ENCODE results near the gene GCH1.
A peak's percentile ranks its signal among the peaks of the same experiment; 100 is the strongest.

Gene GCH1

DNA sequence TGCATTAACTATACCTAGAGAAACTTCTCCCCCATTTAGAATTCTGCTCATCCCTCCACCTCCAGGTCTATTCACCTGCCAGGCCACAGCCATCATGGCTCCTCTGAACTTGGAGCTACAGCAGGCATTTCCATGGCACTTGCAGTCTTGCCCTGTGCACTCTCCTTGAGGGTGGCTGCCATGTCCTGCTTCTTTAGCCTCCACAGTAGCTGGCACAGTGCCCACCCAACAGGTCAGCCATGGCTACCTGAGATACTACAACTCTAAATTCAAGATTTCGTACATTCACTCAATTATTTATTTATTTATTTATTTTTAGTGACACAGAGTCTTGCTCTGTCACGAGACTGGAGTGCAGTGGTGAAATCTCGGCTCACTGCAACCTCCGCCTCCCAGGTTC, 46.5 kb downstream of the GCH1 start:
- H3K36me3 ChIP-seq (ENCODE audit: control insufficient read depth, insufficient read depth, low read length, severe bottlenecking), result peaks cover 9% of the 10 kb centered on the region
- H3K4me3 ChIP-seq (ENCODE audit: low read length), result no peak overlapping the region
- H3K9me3 ChIP-seq (ENCODE audit: control insufficient read depth, low read length), result no peaks in the 10 kb centered on the region
- H3K27me3 ChIP-seq (replicated peaks; ENCODE audit: control insufficient read depth, insufficient read depth, low read length), result no peaks in the 10 kb centered on the region
- no peak overlapping the region for H3K9ac ChIP-seq (ENCODE audit: low read length)
- DNase-seq (ENCODE audit: low read depth), result no peak
- peaks cover 8% of the 10 kb centered on the region for H3K4me1 ChIP-seq (ENCODE audit: control insufficient read depth, insufficient read depth, low read length)

DNA sequence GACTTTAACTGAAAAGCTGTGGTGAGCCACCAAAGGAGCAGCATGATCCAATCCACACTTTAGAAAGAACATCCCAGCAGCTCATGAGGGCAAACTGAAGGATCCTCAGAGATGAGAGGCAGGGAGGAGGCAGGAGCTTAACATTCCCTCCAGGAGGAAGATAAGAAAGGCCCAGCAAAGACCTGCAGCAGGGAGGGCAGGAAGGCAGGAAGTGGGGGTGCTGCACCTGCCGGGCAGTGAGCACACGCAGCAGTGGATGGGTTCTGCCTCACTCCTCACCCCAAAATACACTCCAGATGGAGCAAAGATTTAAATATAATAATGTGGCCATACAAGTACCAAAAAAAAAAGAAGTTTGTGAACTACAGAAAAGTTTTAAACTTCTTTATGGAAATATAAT, 48.4 kb downstream of the GCH1 start:
- H3K27me3 ChIP-seq (replicated peaks; ENCODE audit: control insufficient read depth, insufficient read depth, low read length), result no peaks in the 10 kb centered on the region
- peaks cover 4% of the 10 kb centered on the region for H3K36me3 ChIP-seq (ENCODE audit: control insufficient read depth, insufficient read depth, low read length, severe bottlenecking)
- H3K9ac ChIP-seq (ENCODE audit: low read length), result no peak overlapping the region
- no peak for DNase-seq (ENCODE audit: low read depth)
- H3K4me1 ChIP-seq (ENCODE audit: control insufficient read depth, insufficient read depth, low read length), result peaks cover 8% of the 10 kb centered on the region
- H3K9me3 ChIP-seq (ENCODE audit: control insufficient read depth, low read length), result no peaks in the 10 kb centered on the region
- H3K4me3 ChIP-seq (ENCODE audit: low read length), result no peak overlapping the region

DNA sequence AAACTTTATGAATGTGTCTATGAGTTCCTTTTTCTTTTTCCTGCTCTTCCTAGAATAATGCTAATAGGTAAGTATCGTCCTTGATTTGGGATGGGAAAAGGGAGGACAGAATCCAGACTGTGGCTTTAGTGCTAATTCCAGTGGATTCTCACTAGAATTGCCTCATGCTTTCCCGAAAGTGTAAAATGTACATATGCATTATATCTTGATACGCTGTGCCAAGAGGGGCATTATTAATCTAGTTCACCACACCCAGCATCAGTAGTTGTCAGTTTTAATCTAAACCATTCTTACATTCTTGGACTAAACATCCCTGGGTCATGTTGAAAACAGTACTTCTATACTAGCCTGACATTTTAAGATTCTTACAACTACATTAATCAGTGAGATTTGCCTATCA, 49.3 kb downstream of the GCH1 start:
- H3K27me3 ChIP-seq (replicated peaks; ENCODE audit: control insufficient read depth, insufficient read depth, low read length), result no peaks in the 10 kb centered on the region
- H3K36me3 ChIP-seq (ENCODE audit: control insufficient read depth, insufficient read depth, low read length, severe bottlenecking), result no peaks in the 10 kb centered on the region
- H3K9me3 ChIP-seq (ENCODE audit: control insufficient read depth, low read length), result no peaks in the 10 kb centered on the region
- H3K9ac ChIP-seq (ENCODE audit: low read length), result no peak overlapping the region
- H3K4me3 ChIP-seq (ENCODE audit: low read length), result no peak overlapping the region
- H3K4me1 ChIP-seq (ENCODE audit: control insufficient read depth, insufficient read depth, low read length), result peaks cover 8% of the 10 kb centered on the region
- DNase-seq (ENCODE audit: low read depth), result no peak

DNA sequence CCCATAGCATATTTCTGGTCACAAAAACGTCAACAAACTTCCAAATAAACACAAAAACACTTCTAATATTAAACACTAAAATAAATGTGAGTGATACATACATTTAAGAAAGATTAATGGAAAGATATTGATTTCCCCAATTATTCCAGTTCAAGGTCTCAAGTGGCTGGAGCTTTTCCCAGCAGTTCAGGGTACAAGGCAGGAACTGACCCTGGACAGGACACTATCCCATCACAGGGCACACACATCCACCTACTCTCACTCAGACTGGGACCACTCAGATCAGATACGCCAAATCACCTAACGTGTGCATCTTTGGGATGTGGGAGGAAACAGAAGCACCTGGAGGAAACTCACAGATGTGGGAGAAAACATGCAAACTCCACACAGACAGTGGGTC, 50.4 kb downstream of the GCH1 start:
- no peaks in the 10 kb centered on the region for H3K27me3 ChIP-seq (replicated peaks; ENCODE audit: control insufficient read depth, insufficient read depth, low read length)
- no peaks in the 10 kb centered on the region for H3K36me3 ChIP-seq (ENCODE audit: control insufficient read depth, insufficient read depth, low read length, severe bottlenecking)
- no peaks in the 10 kb centered on the region for H3K9me3 ChIP-seq (ENCODE audit: control insufficient read depth, low read length)
- no peak for DNase-seq (ENCODE audit: low read depth)
- H3K9ac ChIP-seq (ENCODE audit: low read length), result no peak overlapping the region
- peaks cover 3% of the 10 kb centered on the region for H3K4me1 ChIP-seq (ENCODE audit: control insufficient read depth, insufficient read depth, low read length)
- no peak overlapping the region for H3K4me3 ChIP-seq (ENCODE audit: low read length)

DNA sequence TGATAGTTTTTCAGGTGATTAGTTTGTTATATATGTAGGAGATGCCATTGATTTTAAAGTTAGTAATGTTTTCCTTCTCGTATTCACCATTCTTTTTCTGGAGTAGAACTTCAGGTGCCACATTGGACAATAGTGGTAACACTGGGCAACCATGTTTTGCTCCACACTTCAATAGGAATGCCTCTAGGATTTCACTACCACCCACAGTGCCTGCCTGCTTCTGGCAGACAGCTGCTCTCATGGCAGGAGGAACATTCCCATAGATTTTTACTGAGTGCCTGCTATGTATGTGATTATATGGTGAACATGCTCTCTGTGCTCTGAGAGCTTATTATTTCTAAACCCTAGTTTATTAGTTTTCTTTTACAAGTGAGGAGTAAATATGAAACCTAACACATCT, 53.7 kb downstream of the GCH1 start:
- no peaks in the 10 kb centered on the region for H3K9me3 ChIP-seq (ENCODE audit: control insufficient read depth, low read length)
- no peak for DNase-seq (ENCODE audit: low read depth)

DNA sequence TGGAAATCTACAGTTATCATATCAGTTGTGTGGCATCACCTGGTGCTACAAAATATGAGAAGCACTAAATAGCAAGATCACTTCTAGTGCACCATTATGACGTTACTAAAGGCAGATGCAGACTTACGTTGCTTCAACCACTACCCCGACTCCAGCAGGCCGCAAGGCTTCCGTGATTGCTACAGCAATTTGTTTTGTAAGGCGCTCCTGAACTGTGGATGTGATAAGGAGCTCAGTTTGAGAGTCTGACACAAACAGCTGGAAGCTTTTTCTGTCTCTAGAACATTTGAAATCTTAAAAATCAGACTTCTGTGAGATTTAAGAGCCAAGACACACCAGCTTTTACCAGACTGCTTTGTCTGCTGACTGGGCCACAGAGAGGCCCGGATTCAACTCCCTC, 57.0 kb downstream of the GCH1 start:
- H3K36me3 ChIP-seq (ENCODE audit: control insufficient read depth, insufficient read depth, low read length, severe bottlenecking), result peaks cover 3% of the 10 kb centered on the region
- H3K9ac ChIP-seq (ENCODE audit: low read length), result no peak overlapping the region
- no peak for DNase-seq (ENCODE audit: low read depth)
- H3K27me3 ChIP-seq (replicated peaks; ENCODE audit: control insufficient read depth, insufficient read depth, low read length), result no peaks in the 10 kb centered on the region
- H3K9me3 ChIP-seq (ENCODE audit: control insufficient read depth, low read length), result no peaks in the 10 kb centered on the region
- no peak overlapping the region for H3K4me3 ChIP-seq (ENCODE audit: low read length)
- H3K4me1 ChIP-seq (ENCODE audit: control insufficient read depth, insufficient read depth, low read length), result peaks cover 6% of the 10 kb centered on the region

More for the DNA sequence above, 53.7 kb downstream of the GCH1 start:
- Histone ChIP-seq H3K36me3 (ENCODE audit: control insufficient read depth, insufficient read depth, low read length, severe bottlenecking) (peaks cover 3% of the 10 kb centered on the region), H3K4me3 (ENCODE audit: low read length) (no peak overlapping the region), H3K4me1 (ENCODE audit: control insufficient read depth, insufficient read depth, low read length) (no peaks in the 10 kb centered on the region), H3K9ac (ENCODE audit: low read length) (no peak overlapping the region), H3K27me3 (replicated peaks; ENCODE audit: control insufficient read depth, insufficient read depth, low read length) (no peaks in the 10 kb centered on the region)

DNA sequence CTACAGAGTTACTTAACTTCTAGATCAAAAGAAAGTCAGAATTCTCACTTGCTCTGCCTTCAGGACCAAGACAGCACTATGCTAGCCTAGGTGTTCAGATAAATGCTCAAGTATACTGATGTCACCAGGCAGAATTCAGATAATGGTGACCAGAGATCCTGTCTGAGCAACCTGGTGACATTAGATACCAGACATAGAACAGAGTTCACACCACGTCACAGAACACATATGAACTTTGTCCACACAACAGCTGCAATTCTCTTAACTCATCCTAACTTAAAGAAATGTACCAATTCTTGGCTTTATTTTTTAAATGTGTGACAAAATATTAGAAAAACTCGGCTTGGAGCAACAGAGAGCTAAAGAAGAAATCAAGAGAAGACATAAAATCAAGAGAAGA, 58.1 kb downstream of the GCH1 start:
- Histone ChIP-seq H3K36me3 (ENCODE audit: control insufficient read depth, insufficient read depth, low read length, severe bottlenecking) (peaks cover 3% of the 10 kb centered on the region), H3K9me3 (ENCODE audit: control insufficient read depth, low read length) (no peaks in the 10 kb centered on the region), H3K27me3 (replicated peaks; ENCODE audit: control insufficient read depth, insufficient read depth, low read length) (no peaks in the 10 kb centered on the region), H3K4me3 (ENCODE audit: low read length) (no peak overlapping the region), H3K4me1 (ENCODE audit: control insufficient read depth, insufficient read depth, low read length) (peaks cover 18% of the 10 kb centered on the region), H3K9ac (ENCODE audit: low read length) (no peak overlapping the region)
- DNase-seq (ENCODE audit: low read depth), result no peak

DNA sequence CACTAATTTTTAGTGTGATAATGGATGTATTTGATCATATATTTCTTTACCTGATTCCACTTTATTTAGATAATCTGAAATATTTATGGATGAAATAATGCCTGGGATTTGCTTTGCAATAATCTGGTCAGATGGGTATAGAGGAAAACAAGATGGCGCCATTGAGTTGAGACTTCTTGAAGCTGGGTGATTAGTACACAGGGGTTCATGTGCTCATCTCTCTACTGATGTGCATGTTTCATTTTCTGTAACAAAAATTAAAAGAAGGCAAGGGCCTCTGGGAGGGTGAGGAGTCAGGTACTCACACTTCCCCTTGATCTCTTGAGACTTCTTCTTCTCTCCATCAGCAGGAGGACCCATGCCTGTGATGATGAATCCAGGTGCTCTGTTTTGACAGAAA, 61.8 kb downstream of the GCH1 start:
- no peak for DNase-seq (ENCODE audit: low read depth)
- Histone ChIP-seq H3K27me3 (replicated peaks; ENCODE audit: control insufficient read depth, insufficient read depth, low read length) (no peaks in the 10 kb centered on the region), H3K4me1 (ENCODE audit: control insufficient read depth, insufficient read depth, low read length) (peaks cover 24% of the 10 kb centered on the region), H3K36me3 (ENCODE audit: control insufficient read depth, insufficient read depth, low read length, severe bottlenecking) (peaks cover 2% of the 10 kb centered on the region), H3K9me3 (ENCODE audit: control insufficient read depth, low read length) (no peaks in the 10 kb centered on the region), H3K9ac (ENCODE audit: low read length) (no peak overlapping the region), H3K4me3 (ENCODE audit: low read length) (no peak overlapping the region)

DNA sequence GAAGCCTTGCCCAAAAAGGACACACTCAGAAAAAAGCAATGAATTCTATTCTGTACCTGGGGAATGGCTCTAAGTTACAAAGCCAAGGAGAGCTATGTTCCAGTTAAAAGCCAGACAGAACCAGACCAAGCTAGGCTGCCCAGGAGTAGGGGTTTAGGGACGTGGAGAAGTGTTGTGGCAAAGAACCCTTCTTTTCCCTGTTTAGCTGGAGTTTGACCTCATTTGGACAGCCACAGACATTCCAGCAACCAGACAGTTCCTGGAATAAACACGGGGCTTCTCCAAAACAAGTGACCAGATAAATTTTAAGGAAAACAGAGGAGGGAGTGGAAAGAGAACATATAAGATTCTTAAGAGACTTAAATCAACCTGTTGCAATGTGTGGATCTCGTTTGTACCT, 62.3 kb downstream of the GCH1 start:
- H3K9me3 ChIP-seq (ENCODE audit: control insufficient read depth, low read length), result no peaks in the 10 kb centered on the region
- no peaks in the 10 kb centered on the region for H3K36me3 ChIP-seq (ENCODE audit: control insufficient read depth, insufficient read depth, low read length, severe bottlenecking)
- H3K9ac ChIP-seq (ENCODE audit: low read length), result no peak overlapping the region
- no peak for DNase-seq (ENCODE audit: low read depth)
- H3K4me3 ChIP-seq (ENCODE audit: low read length), result peak overlapping the region; percentile 18
- H3K4me1 ChIP-seq (ENCODE audit: control insufficient read depth, insufficient read depth, low read length), result peaks cover 26% of the 10 kb centered on the region
- no peaks in the 10 kb centered on the region for H3K27me3 ChIP-seq (replicated peaks; ENCODE audit: control insufficient read depth, insufficient read depth, low read length)

DNA sequence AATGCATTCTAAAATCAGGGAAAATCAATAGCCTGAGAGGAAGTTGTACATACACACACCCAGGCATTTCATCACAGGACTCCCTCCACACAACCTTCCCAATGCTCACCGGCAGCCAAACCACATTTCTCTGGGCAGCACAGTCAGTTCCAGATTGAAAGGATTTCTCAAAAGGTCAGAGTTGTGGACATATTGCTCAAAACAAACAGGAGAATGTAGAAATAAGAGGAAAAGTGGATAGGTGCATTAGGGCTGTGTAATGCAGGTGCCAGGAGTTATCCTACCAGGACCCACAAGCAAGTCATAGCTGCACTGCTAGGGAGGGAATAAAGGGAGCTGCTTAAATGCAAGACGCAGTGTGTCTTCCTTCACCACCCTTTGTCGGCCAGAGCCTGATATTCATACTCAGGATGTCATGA, 62.9 kb downstream of the GCH1 start:
- H3K27me3 ChIP-seq (replicated peaks; ENCODE audit: control insufficient read depth, insufficient read depth, low read length), result no peaks in the 10 kb centered on the region
- peak; percentile 67 for DNase-seq (ENCODE audit: low read depth)
- H3K4me1 ChIP-seq (ENCODE audit: control insufficient read depth, insufficient read depth, low read length), result peaks cover 32% of the 10 kb centered on the region
- H3K9me3 ChIP-seq (ENCODE audit: control insufficient read depth, low read length), result no peaks in the 10 kb centered on the region
- no peaks in the 10 kb centered on the region for H3K36me3 ChIP-seq (ENCODE audit: control insufficient read depth, insufficient read depth, low read length, severe bottlenecking)
- H3K4me3 ChIP-seq (ENCODE audit: low read length), result peak overlapping the region; percentile 18
- no peak overlapping the region for H3K9ac ChIP-seq (ENCODE audit: low read length)

DNA sequence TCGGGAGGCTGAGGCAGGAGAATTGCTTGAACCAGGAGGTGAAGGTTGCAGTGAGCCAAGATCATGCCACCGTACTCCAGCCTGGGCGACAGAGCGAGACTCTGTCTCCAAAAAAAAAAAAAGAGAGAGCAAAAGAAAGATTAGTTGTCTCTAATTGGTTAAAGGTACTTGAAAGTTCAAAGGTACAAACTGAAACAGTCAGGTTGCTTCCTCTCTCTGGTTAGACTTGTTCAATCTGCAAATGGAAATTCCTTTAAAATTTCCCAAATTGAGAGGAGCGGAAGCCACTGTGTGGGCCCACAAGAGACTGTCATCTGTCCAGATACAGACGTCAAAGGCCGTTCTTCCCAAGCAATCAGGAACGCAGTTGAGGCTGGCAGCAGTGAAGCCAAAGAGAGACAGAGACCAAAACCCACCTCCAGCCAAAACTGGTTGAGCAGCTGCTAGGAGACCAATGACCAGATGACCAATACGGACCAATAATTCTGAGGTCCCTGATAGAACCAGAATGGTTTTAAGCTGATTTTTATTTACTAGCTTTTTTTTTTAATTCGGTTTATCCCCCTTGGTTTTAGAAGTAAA, 63.6 kb downstream of the GCH1 start:
- H3K4me1 ChIP-seq (ENCODE audit: control insufficient read depth, insufficient read depth, low read length), result peaks cover 35% of the 10 kb centered on the region
- H3K9me3 ChIP-seq (ENCODE audit: control insufficient read depth, low read length), result no peaks in the 10 kb centered on the region
- no peak overlapping the region for H3K9ac ChIP-seq (ENCODE audit: low read length)
- no peaks in the 10 kb centered on the region for H3K27me3 ChIP-seq (replicated peaks; ENCODE audit: control insufficient read depth, insufficient read depth, low read length)
- no peak for DNase-seq (ENCODE audit: low read depth)
- no peak overlapping the region for H3K4me3 ChIP-seq (ENCODE audit: low read length)
- H3K36me3 ChIP-seq (ENCODE audit: control insufficient read depth, insufficient read depth, low read length, severe bottlenecking), result no peaks in the 10 kb centered on the region

DNA sequence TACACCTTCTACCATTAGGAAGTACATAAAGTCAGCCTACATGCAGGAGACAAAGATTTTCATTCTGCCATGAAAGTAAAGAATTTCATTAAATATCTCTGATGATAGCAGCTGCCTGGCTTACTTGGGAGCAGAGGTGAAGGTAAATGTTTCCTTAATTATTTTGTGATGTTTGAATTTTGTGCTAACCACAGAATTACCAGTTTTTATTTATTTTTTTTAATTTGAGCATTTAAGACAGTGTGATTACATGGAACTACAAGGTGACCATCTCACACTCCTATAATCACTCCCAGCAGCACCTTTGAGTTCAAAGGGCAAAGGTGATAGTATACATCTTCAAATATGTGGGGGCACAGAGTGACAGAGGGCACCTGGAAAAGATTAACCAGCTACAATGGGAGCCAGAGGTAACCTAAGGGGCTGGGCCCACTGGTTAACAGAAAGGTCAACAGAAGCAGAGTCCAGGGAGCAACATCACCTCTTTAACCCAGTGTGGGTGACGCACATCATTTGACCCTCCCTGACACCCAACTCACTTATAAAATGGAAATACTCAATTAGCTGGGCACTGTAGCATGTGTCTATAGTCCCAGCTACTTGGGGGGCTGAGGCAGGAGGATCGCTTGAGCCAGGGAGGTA, 65.0 kb downstream of the GCH1 start:
- no peak for DNase-seq (ENCODE audit: low read depth)
- Histone ChIP-seq H3K9ac (ENCODE audit: low read length) (no peak overlapping the region), H3K4me1 (ENCODE audit: control insufficient read depth, insufficient read depth, low read length) (peaks cover 31% of the 10 kb centered on the region), H3K9me3 (ENCODE audit: control insufficient read depth, low read length) (no peaks in the 10 kb centered on the region), H3K36me3 (ENCODE audit: control insufficient read depth, insufficient read depth, low read length, severe bottlenecking) (no peaks in the 10 kb centered on the region), H3K4me3 (ENCODE audit: low read length) (no peak overlapping the region), H3K27me3 (replicated peaks; ENCODE audit: control insufficient read depth, insufficient read depth, low read length) (no peaks in the 10 kb centered on the region)

All from adipocyte (in vitro differentiated cells).